Erythroblast (primary cell): ENCODE results near the gene B3GNT9.

ENCODE experiments used
- GATA1 ChIP-seq: IDR thresholded peaks from 2 replicates; pipeline ENCODE4 v1.6.1; 2011; ENCODE audit warnings: low read depth, mild to moderate bottlenecking, control low read depth, low read length, moderate library complexity
- POLR2A ChIP-seq: IDR thresholded peaks from 2 replicates; pipeline ENCODE4 v1.6.1; 2011; ENCODE audit warnings: mild to moderate bottlenecking, low read length

DNA sequence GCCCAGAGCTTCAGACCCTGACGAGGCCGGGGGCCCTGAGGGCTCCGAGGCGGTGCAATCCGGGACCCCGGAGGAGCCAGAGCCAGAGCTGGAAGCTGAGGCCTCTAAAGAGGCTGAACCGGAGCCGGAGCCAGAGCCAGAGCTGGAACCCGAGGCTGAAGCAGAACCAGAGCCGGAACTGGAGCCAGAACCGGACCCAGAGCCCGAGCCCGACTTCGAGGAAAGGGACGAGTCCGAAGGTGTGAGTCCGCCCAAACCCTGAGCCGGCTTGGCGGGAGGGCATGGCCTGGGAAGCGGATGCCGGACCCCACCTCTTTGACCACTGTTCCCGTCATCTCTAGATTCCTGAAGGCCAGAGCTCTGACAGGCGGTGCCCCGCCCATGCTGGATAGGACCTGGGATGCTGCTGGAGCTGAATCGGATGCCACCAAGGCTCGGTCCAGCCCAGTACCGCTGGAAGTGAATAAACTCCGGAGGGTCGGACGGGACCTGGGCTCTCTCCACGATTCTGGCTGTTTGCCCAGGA, 24.0 kb upstream of the B3GNT9 start:
- TF ChIP-seq POLR2A: no peak
- TF ChIP-seq GATA1: no peak
